ENCODE results near the gene AIG1.
"Not testable (repeated sequence)": the region's sequence is repeated elsewhere in the genome, so short reads cannot be mapped to it uniquely, and the experiment has no call there.

The AIG1 gene

GRCh38 chr6:143127941-143128680 lies 67.4 kb downstream of the AIG1 start:
- DNase-seq (ENCODE audit: low spot score) = no peak

DNA sequence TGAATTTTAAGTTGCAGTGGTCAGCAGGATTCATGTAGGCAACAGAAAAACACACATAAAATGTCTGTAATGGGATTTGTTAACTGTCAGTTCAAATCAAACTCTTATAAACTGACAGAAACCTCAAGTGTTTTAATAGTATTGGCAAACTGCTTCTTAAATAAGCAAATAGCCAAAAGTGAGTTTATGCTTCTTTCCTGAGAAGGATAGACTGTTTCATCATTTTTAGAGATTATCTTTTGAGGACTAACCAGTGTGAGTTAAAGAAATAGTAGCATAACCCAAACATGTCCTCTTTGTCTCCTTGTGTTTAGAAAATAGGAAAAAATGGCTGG lies 68.0 kb downstream of the AIG1 start:
- no peak for DNase-seq (ENCODE audit: low spot score)

GRCh38 chr6:143130928-143131327 lies 70.2 kb downstream of the AIG1 start:
- DNase-seq (ENCODE audit: low spot score) = no peak

DNA sequence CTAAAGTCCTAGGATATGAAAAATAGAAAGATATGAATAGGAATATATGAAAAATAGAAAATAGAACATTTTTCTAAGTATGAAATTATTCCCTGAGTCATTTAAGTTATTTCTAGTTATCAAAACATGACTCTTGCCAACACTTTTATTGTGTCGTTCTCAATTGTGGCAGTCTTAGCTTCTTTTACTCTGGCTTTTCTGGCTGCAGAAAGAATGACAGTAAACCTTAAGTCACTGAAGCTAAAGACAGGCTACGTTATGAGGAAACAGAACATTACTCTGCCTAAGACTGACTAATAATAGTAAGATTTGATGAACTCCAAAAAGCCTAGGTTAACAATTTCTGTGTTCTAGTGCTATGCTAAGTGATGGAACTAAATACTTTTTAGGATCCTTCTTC lies 74.6 kb downstream of the AIG1 start:
- no peak for DNase-seq (ENCODE audit: low spot score)

DNA sequence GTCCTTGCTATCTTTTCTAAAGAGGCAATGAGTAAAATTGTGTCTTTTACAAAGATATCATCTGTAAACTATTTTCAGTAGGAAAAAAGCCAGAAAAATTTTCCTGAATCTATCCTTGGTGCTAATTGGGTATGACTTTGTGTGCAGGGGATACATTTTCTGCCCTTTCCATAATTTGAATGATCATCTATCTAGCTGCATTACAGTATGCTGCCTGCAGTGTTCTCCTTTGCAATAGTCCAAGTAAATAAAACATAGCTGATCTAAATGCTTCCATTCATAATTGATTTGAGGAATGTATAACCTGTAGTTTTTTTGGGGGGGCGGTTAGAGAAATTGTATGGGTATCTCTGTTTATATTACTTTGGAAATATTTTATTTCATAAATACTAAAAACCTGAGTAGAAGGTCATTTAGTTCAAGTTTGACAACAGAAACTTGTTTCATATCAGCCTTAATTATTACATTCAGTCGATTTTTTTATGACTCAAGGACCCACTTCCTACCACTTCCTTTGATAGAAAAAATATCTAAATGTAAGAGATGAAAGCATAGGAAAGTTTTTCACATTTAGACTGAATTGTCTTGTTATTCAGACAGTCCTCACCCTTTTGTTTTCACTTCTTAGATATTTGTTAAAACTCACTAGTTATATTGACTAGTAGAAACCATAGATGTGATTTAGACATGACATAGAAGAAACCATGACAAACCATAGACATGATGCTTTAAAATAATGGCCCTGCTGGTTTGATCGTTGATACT lies 75.3 kb downstream of the AIG1 start:
- no peak for DNase-seq (ENCODE audit: low spot score)

- DNase-seq (ENCODE audit: low spot score) = no peak
Measured at GRCh38 chr6:143136647-143137046, 76.0 kb downstream of the AIG1 start.

DNA sequence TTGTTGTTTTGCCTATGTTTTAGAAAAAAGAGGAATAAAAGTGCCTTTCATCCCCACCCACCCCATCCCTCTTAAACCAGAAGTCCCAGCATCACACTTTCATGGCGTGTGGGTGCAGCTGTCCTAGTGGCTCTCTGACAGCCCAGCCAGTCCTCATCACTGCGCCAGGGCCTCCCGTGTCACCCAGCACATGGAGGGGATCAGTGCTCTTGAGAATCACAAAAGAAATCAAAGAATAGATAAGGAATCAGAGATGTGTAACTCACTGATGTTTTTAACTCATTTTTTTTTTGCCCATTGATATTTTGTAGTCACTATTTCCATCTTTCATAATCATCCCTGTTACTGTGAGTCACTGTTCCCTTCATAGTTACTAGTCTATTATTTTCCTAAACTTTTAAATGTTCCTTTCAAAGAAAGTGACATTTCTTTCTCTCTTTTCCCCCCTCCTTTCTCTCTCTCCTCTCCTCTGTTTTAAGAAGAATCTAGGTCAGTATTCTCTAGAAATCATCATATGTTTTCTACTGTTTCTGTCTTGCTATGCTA lies 78.6 kb downstream of the AIG1 start:
- DNase-seq (ENCODE audit: low spot score) = no peak

GRCh38 chr6:143139884-143140283 lies 79.2 kb downstream of the AIG1 start:
- DNase-seq (ENCODE audit: low spot score) = not testable (repeated sequence)

GRCh38 chr6:143140767-143141166 lies 80.1 kb downstream of the AIG1 start:
- DNase-seq (ENCODE audit: low spot score) = no peak

DNA sequence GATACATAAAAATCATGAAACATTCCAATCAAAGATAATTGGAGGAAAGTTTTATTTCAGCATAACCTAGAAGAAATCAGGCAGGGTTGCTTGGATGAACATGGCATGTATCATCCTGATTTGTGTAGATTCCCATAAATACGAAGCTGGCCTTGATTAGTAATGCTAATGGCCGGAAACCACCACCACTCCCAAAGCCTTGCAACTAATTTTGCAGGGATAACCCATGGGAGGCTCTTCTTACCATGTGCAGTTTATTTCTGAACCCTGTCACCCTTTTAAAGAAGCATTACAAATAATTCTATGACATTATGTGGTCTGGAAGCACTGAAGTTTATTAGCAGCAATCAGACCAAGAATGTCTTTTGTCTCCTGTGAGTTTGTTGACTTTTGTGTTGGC lies 80.8 kb downstream of the AIG1 start:
- DNase-seq (ENCODE audit: low spot score) = no peak

GRCh38 chr6:143146186-143146851 lies 85.6 kb downstream of the AIG1 start:
- DNase-seq (ENCODE audit: low spot score) = no peak

DNA sequence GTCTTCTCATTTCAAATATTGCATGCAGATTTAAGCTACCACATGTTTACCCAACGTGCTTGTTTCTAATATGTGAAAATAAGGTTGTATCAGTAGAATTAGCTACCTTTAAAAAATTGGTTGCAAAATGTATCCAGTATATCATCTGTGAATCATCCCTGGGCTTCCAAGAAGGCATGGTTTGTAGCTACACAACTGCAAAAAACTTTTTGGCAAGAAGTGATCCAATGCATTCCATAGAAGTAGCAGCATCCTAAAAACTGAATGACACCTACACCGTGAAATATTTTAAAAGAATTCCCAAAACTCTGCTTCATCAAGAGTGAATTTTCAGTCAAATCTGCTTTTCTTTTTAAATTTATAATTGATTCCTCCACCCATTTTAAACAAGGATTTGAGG lies 89.1 kb downstream of the AIG1 start:
- no peak for DNase-seq (ENCODE audit: low spot score)

GRCh38 chr6:143150281-143150680 lies 89.6 kb downstream of the AIG1 start:
- DNase-seq (ENCODE audit: low spot score) = no peak

GRCh38 chr6:143151381-143151780 lies 90.7 kb downstream of the AIG1 start:
- DNase-seq (ENCODE audit: low spot score) = no peak

GRCh38 chr6:143155681-143156080 lies 95.0 kb downstream of the AIG1 start:
- no peak for DNase-seq (ENCODE audit: low spot score)

DNA sequence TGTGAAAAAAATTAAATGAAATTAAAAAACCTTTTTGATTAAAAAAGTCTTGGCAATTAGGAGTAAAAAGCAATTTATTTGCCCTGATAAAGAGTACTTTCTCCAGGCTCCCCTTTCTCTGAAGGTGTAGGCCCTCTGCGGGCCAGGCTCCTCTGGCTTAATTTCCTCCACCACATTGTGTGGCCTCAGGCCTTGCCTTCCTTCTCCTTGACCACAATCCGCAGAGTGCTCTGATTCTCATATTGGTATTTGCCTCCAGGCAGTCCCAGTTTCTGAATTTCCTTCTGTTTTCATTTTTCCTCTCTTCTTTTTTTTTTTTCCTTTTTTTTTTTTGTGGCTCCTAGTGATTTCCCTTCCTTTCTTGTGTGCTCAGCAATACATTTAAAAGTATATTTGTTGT lies 96.4 kb downstream of the AIG1 start:
- DNase-seq (ENCODE audit: low spot score) = no peak

DNA sequence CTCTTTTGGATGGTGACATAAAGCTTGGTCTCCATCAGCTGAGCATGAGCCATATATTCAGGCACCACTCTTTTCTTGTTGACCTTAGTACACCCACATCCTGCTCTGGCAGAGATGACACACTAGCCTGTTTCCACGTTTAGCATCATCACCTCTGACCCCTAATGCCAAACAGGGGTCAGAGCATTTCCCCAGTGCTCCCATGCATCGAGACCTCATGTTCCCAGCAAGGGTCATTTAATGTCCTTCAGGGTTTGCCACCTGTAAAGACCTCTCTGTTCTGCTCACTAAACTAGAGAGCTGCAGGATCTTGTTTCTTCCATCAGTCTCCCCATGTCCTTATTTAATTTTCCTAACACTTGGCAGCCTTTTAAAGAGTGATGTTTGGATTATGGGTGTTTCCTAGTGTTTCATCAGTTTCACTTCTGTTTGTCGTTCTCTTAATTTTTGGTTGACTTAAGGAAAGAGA lies 97.5 kb downstream of the AIG1 start:
- DNase-seq (ENCODE audit: low spot score) = no peak

GRCh38 chr6:143159001-143159400 lies 98.3 kb downstream of the AIG1 start:
- DNase-seq (ENCODE audit: low spot score) = no peak

DNA sequence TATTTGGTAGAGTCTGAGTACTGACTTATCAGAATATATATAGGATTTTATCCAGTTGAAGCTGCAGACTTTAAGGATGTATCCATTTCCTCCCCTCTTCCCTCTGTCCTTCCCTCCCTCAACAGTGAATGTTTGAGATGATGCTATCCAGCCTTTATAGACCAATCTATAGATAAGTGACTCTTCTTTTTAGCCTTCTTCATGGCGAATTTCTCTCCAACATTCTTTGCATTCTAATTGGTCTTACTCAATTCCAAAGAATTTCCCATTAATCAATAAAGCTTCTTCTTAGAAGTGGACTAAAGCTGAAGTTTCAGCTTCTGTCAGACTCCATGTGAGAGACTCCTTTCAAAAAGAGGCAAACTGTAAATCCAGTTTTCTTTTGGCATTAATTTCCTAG lies 99.3 kb downstream of the AIG1 start:
- no peak for DNase-seq (ENCODE audit: low spot score)

- DNase-seq (ENCODE audit: low spot score) = no peak
Measured at GRCh38 chr6:143160439-143161220, 99.9 kb downstream of the AIG1 start.

DNA sequence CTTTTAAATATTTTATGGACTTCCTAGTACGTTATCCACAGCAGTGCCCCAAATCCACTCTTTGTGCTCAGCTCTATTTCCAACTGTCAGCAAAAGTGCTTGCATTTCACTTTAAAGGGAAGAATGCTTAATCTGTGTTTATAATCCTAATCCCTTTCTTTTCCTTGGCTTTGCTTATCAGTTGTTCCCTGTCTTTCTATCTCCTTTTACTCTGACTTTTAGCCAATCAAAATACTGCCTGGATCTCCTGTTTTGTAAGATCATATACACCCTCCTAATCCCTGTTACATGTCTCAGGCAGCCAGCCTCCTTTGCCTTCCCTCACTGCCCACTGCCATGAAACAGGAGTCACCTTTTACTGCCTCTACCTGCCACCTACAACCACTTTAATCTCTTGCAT lies 102.9 kb downstream of the AIG1 start:
- DNase-seq (ENCODE audit: low spot score) = no peak

- DNase-seq (ENCODE audit: low spot score) = no peak
Measured at GRCh38 chr6:143164565-143165105, 103.9 kb downstream of the AIG1 start.

All from HuH-7 (cell line).